Liver (tissue), 3 donors: ENCODE results near the gene RAB28.

Source experiments
- FOXA1 ChIP-seq: IDR thresholded peaks from 2 replicates; pipeline ENCODE4 v1.6.1; 2016; ENCODE audit warnings: antibody characterized with exemption
- GABPA ChIP-seq, 2 donors: IDR thresholded peaks in 1 of 2; conservative IDR thresholded peaks in 1 of 2; 2 replicates each; pipeline ENCODE4 v1.6.1; 2016; ENCODE audit warnings: antibody characterized with exemption in 2 of 2, mild to moderate bottlenecking in 1 of 2, moderate library complexity in 1 of 2
- HNF4G ChIP-seq: IDR thresholded peaks from 2 replicates; pipeline ENCODE4 v1.6.1; 2016; ENCODE audit warnings: antibody characterized with exemption
- JUND ChIP-seq, 2 donors: IDR thresholded peaks; 2 replicates each; pipeline ENCODE4 v1.6.1; 2016; ENCODE audit warnings: antibody characterized with exemption in 2 of 2
- NR2F2 ChIP-seq: IDR thresholded peaks from 2 replicates; pipeline ENCODE4 v1.6.1; 2016; ENCODE audit warnings: antibody characterized with exemption
- RAD21 ChIP-seq, 2 donors: IDR thresholded peaks; 2 replicates each; pipeline ENCODE4 v1.6.1; 2016; ENCODE audit warnings: antibody characterized with exemption in 2 of 2, mild to moderate bottlenecking in 2 of 2
- TAF1 ChIP-seq: conservative IDR thresholded peaks from 2 replicates; pipeline ENCODE4 v1.6.1; 2016; ENCODE audit warnings: antibody characterized with exemption, mild to moderate bottlenecking
- YY1 ChIP-seq: IDR thresholded peaks from 2 replicates; pipeline ENCODE4 v1.6.1; 2016; ENCODE audit warnings: antibody characterized with exemption, mild to moderate bottlenecking
- TF ChIP-seq, protein P1 (sequence below): fragments of 150-350 bp; IDR thresholded peaks from 2 replicates; pipeline ENCODE4 v1.5.1; 2017; ENCODE audit warnings: improper control_type of control experiment, low read depth, low read length; ENCODE audit not compliant: missing input control
- TF ChIP-seq, protein P2 (sequence below): IDR thresholded peaks from 2 replicates; pipeline ENCODE4 v1.6.1; 2016; ENCODE audit warnings: antibody characterized with exemption, mild to moderate bottlenecking
- TF ChIP-seq, protein P3 (sequence below): IDR thresholded peaks from 2 replicates; pipeline ENCODE4 v1.6.1; 2016; ENCODE audit warnings: antibody characterized with exemption
- TF ChIP-seq, protein P4 (sequence below): IDR thresholded peaks from 2 replicates; pipeline ENCODE4 v1.6.1; 2016; ENCODE audit warnings: antibody characterized with exemption
- donor health status: healthy.
- donor health status: healthy.

DNA sequence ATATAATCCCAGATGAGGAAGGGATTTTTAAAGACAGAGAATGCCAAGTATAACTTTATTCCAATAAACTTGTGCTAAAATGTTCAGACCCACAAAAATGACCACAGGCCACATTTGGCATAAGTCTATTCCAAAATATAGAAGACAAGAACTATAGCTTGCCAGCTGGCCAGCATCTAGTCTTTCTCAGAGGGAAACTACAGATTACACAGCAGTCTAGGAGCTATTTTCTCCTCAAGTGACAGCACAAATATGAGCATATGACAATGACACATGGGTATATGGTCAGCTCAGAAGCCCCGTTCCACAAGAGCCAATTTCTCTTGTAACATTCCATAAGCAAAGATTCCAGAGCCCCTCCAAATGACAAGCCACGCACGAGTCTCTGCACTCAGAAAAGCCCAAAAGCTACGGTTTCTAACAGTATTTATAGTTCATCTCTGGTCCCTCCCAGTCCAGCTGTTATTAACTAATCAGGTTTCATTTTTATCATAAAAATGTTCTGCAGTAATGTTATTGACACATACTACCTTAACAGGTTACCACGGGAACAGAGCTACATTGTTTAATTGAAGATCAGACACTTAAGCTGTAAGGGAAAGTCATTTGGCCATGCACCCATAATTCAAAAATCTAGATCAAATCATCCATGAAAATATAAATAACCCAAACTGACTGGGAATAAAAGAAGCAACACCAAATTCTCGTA lies 70.3 kb downstream of the RAB28 start:
- TF ChIP-seq, protein P1, sequence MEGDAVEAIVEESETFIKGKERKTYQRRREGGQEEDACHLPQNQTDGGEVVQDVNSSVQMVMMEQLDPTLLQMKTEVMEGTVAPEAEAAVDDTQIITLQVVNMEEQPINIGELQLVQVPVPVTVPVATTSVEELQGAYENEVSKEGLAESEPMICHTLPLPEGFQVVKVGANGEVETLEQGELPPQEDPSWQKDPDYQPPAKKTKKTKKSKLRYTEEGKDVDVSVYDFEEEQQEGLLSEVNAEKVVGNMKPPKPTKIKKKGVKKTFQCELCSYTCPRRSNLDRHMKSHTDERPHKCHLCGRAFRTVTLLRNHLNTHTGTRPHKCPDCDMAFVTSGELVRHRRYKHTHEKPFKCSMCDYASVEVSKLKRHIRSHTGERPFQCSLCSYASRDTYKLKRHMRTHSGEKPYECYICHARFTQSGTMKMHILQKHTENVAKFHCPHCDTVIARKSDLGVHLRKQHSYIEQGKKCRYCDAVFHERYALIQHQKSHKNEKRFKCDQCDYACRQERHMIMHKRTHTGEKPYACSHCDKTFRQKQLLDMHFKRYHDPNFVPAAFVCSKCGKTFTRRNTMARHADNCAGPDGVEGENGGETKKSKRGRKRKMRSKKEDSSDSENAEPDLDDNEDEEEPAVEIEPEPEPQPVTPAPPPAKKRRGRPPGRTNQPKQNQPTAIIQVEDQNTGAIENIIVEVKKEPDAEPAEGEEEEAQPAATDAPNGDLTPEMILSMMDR: no peak
- TF ChIP-seq GABPA (IDR thresholded peaks at IDR 0.05 in 1 of 2, conservative IDR thresholded peaks at IDR 0.05 in 1 of 2) (no peak), JUND (IDR thresholded peaks at IDR 0.05) (no peak), FOXA1 (no peak), NR2F2 (no peak), RAD21 (IDR thresholded peaks at IDR 0.05) (no peak), YY1 (no peak), HNF4G (no peak), TAF1 (no peak)
- TF ChIP-seq, protein P2, sequence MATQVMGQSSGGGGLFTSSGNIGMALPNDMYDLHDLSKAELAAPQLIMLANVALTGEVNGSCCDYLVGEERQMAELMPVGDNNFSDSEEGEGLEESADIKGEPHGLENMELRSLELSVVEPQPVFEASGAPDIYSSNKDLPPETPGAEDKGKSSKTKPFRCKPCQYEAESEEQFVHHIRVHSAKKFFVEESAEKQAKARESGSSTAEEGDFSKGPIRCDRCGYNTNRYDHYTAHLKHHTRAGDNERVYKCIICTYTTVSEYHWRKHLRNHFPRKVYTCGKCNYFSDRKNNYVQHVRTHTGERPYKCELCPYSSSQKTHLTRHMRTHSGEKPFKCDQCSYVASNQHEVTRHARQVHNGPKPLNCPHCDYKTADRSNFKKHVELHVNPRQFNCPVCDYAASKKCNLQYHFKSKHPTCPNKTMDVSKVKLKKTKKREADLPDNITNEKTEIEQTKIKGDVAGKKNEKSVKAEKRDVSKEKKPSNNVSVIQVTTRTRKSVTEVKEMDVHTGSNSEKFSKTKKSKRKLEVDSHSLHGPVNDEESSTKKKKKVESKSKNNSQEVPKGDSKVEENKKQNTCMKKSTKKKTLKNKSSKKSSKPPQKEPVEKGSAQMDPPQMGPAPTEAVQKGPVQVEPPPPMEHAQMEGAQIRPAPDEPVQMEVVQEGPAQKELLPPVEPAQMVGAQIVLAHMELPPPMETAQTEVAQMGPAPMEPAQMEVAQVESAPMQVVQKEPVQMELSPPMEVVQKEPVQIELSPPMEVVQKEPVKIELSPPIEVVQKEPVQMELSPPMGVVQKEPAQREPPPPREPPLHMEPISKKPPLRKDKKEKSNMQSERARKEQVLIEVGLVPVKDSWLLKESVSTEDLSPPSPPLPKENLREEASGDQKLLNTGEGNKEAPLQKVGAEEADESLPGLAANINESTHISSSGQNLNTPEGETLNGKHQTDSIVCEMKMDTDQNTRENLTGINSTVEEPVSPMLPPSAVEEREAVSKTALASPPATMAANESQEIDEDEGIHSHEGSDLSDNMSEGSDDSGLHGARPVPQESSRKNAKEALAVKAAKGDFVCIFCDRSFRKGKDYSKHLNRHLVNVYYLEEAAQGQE: no peak
- TF ChIP-seq, protein P3, sequence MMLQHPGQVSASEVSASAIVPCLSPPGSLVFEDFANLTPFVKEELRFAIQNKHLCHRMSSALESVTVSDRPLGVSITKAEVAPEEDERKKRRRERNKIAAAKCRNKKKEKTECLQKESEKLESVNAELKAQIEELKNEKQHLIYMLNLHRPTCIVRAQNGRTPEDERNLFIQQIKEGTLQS: no peak
- TF ChIP-seq, protein P4, sequence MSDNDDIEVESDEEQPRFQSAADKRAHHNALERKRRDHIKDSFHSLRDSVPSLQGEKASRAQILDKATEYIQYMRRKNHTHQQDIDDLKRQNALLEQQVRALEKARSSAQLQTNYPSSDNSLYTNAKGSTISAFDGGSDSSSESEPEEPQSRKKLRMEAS: no peak
